Measurements from ENCODE around the gene CCDC141.

CCDC141 gene

GRCh38 chr2:178905261-178905660, 144.7 kb downstream of the CCDC141 start:
- DNase-seq, result no peak

GRCh38 chr2:178899656-178900055, 150.3 kb downstream of the CCDC141 start:
- no peak for DNase-seq

- DNase-seq, result no peak
Measured at GRCh38 chr2:178895872-178896271, 154.1 kb downstream of the CCDC141 start.

DNA sequence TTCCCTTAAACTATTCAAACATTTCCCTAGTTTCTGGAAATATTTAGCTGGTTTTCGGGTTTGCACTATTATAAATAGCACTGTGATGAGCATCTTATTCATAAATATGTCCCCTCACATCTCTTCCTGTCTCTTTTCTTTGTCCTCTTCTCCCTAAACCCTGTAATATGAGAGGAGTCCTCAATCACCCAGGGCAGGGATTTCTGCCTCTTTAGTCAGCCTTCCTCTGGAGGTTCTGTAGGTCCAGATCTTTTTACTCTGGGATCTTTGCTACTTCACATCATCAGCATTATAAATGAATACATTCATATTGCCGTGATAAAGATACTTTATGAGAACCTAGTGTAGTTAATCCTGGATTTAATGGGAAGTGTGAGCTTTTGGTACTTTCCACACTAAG, 154.8 kb downstream of the CCDC141 start:
- no peak for DNase-seq

- DNase-seq, result no peak
Measured at GRCh38 chr2:178892751-178893625, 156.9 kb downstream of the CCDC141 start.

DNA sequence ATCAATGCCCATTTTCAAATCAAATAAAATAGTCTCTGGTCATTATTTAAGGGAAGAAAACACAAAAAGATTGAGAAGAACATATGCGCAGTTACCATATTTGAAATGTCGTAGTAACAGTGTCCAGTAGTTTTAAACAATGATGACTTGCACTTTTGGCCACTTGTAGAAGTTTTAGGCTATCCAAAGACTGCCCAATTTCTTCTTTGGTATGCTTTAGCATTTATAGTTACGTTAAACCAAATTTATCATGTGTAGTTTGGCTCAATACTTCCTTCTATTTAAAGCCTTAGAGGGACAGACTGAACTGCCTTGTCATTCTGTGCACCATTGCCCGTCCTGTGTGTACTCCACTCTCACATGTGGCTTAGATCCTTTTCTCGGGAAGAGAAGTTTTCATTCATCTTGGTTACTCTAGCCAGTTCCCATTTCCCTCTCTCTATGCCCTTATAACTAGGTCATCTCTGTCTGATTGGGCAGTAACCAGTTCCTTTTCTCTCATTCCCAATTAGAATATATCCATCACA, 157.9 kb downstream of the CCDC141 start:
- no peak for DNase-seq

- peak; percentile 92 for DNase-seq
Measured at GRCh38 chr2:178891265-178891958, 158.5 kb downstream of the CCDC141 start.

GRCh38 chr2:178886006-178886405, 163.9 kb downstream of the CCDC141 start:
- no peak for DNase-seq

- no peak for DNase-seq
Measured at GRCh38 chr2:178884440-178884839, 165.5 kb downstream of the CCDC141 start.

GRCh38 chr2:178882666-178883440, 167.1 kb downstream of the CCDC141 start:
- DNase-seq, result no peak

DNA sequence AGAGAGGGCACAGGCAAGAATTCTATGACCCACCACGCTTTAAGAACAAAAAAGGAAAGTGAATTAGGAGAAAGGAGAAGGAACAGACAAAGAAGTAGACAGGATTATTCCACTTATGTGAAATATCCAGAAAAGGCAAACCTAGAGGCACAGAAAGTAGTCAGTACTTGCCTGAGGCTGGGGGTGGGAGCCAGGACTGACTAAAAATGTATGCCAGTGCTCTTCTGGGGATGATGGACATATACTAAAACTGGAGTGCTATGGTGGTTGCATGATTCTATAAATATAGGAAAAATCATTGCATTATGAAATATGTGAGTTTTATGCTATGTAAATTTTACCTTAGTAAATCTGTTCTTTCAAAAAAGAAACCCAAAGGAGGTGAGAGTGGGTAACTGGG, 168.9 kb downstream of the CCDC141 start:
- no peak for DNase-seq

- no peak for DNase-seq
Measured at GRCh38 chr2:178880257-178880656, 169.7 kb downstream of the CCDC141 start.

- no peak for DNase-seq
Measured at GRCh38 chr2:178877874-178878273, 172.1 kb downstream of the CCDC141 start.

DNA sequence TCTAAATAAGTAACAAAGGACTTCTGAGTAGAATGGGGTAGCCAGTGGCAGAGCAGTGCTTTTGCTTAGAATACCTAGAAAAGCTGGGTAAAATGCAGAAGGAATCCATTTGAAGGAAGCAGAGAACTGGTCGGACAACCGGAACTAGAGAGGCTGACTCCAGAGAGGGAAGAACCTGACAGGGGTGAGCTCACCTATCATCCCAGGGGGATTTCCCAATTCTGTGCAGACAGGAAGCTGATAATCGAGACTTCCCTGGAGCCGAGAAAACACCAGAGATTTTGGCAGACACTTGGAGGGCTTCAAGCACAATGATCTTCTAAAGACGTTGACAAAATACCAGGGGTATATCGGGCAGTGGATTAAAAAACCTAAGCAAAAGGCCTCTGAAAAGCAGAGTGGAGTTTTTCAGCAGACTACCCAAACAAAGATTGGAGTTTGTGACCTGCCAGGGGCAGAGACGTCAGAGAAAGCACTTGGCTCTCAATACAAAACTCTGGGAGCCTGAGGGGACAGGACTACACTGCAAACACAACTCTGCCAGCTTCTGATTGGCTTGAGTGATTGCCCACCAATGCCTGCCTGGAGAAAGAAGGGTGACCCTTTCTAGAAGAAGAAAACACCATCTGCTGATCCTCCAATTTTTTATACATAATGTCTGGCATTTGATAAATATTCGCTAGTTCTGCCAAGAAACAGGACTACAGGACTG, 175.3 kb downstream of the CCDC141 start:
- no peak for DNase-seq

DNA sequence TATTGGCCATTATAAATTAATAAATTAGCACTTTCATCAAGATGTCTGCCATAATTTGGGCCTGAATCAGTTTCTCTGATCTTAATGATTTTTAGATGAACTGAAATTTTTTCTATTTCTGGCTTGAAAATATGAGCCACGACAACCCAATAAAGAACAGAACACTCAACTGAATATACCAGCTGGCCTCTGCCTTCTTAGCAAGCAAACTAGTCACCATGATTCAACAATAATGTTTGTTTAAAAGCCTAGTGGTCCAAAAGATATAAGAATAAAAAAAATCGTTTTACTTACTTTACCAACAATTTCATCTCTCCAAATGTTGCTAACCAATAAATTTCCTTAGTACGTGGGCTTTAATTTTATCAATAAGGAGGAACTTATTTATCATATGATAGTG, 176.0 kb downstream of the CCDC141 start:
- no peak for DNase-seq

- no peak for DNase-seq
Measured at GRCh38 chr2:178871536-178871935, 178.4 kb downstream of the CCDC141 start.

DNA sequence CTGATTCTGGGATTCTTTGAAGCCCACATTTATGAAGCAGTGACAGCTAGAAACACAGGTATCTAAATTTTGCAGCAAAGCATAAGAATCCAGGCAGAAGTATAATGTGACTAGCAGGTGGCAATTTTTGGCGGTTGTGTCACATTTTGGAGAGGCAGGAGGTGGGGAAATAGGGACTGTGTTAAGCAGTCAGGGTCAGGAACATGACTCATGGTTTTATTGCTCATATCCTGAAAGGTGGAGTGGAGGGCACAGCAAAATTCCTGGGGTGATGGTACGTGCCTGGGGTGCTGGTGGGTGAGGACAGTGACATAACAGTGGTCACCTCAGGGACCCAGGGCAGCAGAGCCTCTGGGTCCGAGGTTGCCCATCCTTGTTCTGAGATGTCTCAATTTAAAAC, 179.2 kb downstream of the CCDC141 start:
- DNase-seq, result no peak

DNA sequence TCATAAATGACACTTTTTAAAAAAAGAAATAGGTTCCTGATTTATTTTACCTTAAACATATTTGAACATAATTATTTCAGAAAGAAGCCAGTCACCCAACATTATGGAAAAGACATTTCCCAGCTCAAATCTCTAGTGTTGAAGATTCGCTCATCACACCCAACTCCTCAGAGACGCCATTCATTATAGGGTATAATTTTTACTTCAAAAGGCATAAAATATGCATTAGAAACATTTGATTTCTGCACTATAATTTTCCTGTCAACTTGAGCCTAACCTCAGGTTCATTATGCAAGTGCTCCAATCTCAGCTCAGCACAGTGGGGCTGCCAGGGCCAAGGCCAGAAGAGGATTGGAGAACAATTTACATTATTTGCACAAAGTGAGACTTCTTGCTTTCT, 183.9 kb downstream of the CCDC141 start:
- no peak for DNase-seq

GRCh38 chr2:178865146-178865936, 184.6 kb downstream of the CCDC141 start:
- peak; percentile 8 for DNase-seq

- DNase-seq, result no peak
Measured at GRCh38 chr2:178863856-178864620, 185.9 kb downstream of the CCDC141 start.

All from NCI-H510A treated with DMSO at 0.1 percent for 48 hours (cell line).